Measurements from ENCODE around the gene TMPRSS3.

TMPRSS3 gene

DNA sequence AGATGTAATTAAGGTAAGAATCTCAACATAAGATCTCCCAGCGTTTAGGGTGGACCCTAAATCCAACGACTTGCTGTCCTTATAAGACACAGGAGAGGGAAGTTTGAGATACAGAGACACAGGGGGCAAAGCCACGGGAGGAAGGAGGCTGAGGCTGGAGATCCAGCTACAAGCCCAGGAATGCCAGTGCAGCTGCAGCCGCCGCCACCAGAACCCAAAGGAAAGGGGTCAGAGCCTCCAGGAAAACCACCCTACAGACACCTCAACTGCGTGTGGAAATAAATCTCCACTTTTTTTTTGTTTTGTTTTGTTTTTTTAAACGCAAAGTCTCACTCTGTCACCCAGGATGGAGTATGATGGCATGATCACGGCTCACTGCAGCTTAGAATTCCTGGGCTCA is 17.4 kb downstream of the TMPRSS3 start:
- Histone ChIP-seq H3K4me3 (ENCODE audit: low read depth, low read length) (no peak overlapping the region), H3K9ac (ENCODE audit: low read length) (no peak overlapping the region), H3K9me3 (ENCODE audit: control insufficient read depth, insufficient read depth, low read depth, low read length) (peaks cover 9% of the 10 kb centered on the region), H3K36me3 (ENCODE audit: control insufficient read depth, insufficient read depth, low read length) (no peaks in the 10 kb centered on the region), H3K27ac (ENCODE audit: low read depth, low read length) (no peak overlapping the region), H3K27me3 (ENCODE audit: control insufficient read depth, insufficient read depth, low read length) (peaks cover 27% of the 10 kb centered on the region), H3K4me1 (ENCODE audit: control insufficient read depth, insufficient read depth, low read length) (peaks cover 12% of the 10 kb centered on the region)

DNA sequence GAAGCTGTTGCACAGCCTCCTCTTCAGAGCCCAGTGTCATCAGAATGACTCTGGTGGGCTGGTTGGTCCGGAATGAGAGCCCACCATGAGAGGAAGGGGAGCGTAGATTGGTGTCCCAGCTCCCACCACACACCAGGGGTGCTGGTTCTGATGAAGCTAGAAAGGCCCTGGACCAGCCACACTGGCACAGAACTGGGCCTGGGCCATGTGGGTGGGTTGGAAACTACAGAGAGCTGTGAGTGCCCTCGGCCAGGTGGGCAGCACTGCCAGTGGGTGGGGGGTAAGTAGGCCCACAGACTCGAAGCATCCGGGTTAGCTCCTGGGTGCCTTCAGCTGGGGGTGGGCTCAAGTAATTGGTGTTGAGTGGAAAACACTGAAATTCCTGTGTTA is 17.9 kb downstream of the TMPRSS3 start:
- no peak overlapping the region for H3K4me3 ChIP-seq (ENCODE audit: low read depth, low read length)
- no peak overlapping the region for H3K27ac ChIP-seq (ENCODE audit: low read depth, low read length)
- peaks cover 9% of the 10 kb centered on the region for H3K9me3 ChIP-seq (ENCODE audit: control insufficient read depth, insufficient read depth, low read depth, low read length)
- H3K9ac ChIP-seq (ENCODE audit: low read length) = no peak overlapping the region
- peaks cover 12% of the 10 kb centered on the region for H3K4me1 ChIP-seq (ENCODE audit: control insufficient read depth, insufficient read depth, low read length)
- no peaks in the 10 kb centered on the region for H3K36me3 ChIP-seq (ENCODE audit: control insufficient read depth, insufficient read depth, low read length)
- H3K27me3 ChIP-seq (ENCODE audit: control insufficient read depth, insufficient read depth, low read length) = peaks cover 27% of the 10 kb centered on the region

DNA sequence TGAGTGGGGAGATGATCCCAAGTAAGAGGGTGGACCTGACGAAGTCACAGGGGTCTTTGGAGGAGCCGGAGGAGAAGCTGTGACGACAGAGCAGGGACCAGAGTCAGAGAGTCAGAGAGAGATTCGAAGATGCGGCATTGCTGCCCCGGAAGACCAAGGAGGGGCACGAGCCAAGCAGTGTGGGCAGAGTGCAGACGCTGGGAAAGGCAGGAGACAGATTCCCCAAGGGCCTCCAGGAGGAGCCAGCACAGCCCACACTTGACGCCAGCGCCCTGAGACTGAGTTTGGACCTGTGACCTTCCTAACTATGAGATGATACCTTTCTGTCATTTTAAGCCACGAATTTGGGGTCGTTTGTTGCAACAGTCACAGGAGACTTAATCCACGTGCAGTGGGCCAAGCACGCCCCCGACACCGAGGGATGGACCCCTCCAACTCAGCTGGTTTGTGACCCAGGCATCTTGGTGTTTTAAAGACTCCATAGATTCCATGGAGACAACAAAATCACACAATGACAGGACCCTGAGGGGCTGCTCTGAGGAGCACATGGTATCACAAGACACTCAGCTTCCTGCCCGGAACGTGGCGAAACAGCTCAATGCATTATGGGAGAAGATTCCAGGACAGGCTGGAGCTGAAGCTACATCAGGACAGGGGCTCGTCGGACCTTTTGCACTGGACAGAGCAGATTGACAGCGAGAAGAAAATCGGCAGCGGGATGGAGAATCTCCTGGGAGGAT is 18.5 kb downstream of the TMPRSS3 start:
- Histone ChIP-seq H3K27me3 (ENCODE audit: control insufficient read depth, insufficient read depth, low read length) (peaks cover 27% of the 10 kb centered on the region), H3K36me3 (ENCODE audit: control insufficient read depth, insufficient read depth, low read length) (no peaks in the 10 kb centered on the region), H3K4me1 (ENCODE audit: control insufficient read depth, insufficient read depth, low read length) (peaks cover 12% of the 10 kb centered on the region), H3K27ac (ENCODE audit: low read depth, low read length) (no peak overlapping the region), H3K9me3 (ENCODE audit: control insufficient read depth, insufficient read depth, low read depth, low read length) (peaks cover 9% of the 10 kb centered on the region), H3K4me3 (ENCODE audit: low read depth, low read length) (no peak overlapping the region), H3K9ac (ENCODE audit: low read length) (no peak overlapping the region)

DNA sequence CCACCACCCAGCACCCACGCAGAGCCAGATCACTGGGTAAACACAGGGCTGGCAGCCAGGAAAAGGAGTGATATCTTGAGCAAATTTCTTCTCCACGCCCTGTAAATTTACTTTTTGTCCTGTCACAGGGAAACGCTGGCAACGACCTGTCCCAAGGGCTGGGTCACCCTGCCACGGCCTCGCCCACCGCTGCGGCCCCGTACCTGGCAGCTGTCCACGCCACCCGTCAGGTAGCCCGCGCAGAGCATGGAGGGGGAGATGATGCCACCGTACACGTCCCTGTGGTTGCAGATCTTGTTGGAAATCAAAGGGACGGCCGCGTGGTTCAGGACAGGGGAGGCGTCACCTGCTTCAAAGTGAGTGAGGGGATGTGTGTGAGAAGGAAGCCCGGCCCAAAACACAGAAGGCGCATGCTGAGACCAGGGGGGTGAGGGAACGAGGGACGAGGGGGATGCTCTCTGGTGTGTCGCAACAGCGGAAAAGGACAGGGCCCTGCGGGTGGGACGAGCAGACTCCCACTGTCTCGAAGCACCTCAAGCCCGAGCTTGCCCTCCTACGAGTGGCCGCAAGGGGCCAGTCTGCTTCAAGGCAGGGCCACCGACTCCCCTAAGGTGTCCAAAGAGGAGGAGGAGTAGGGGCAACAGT is 19.4 kb downstream of the TMPRSS3 start:
- Histone ChIP-seq H3K27ac (ENCODE audit: low read depth, low read length) (no peak overlapping the region), H3K27me3 (ENCODE audit: control insufficient read depth, insufficient read depth, low read length) (peaks cover 27% of the 10 kb centered on the region), H3K9ac (ENCODE audit: low read length) (no peak overlapping the region), H3K9me3 (ENCODE audit: control insufficient read depth, insufficient read depth, low read depth, low read length) (0 out of 2 replicates have a peak, but pooled peaks cover under 1% of the 10 kb centered on the region), H3K4me3 (ENCODE audit: low read depth, low read length) (no peak overlapping the region), H3K4me1 (ENCODE audit: control insufficient read depth, insufficient read depth, low read length) (peaks cover 12% of the 10 kb centered on the region), H3K36me3 (ENCODE audit: control insufficient read depth, insufficient read depth, low read length) (no peaks in the 10 kb centered on the region)

DNA sequence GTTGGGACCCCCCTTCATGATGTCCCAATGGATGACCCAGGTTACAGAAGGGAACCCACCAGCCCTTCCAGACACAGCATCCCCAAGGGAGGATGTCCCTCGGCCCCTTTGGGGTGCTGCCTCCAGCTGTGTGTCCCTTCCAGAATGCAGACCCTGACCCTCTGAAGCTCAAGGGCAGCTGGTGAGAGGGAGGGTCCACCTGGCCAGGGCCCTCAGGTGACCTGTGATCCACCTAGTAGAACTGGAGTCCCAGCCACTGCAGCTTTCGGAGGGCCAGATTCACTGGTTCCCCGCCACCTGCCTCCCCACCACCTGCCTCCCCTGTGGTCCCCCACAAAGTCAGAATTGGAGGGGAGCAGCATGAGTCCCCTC is 19.9 kb downstream of the TMPRSS3 start:
- Histone ChIP-seq H3K27ac (ENCODE audit: low read depth, low read length) (no peak overlapping the region), H3K36me3 (ENCODE audit: control insufficient read depth, insufficient read depth, low read length) (no peaks in the 10 kb centered on the region), H3K4me1 (ENCODE audit: control insufficient read depth, insufficient read depth, low read length) (peaks cover 12% of the 10 kb centered on the region), H3K27me3 (ENCODE audit: control insufficient read depth, insufficient read depth, low read length) (peaks cover 27% of the 10 kb centered on the region), H3K9ac (ENCODE audit: low read length) (no peak overlapping the region), H3K9me3 (ENCODE audit: control insufficient read depth, insufficient read depth, low read depth, low read length) (no peaks in the 10 kb centered on the region), H3K4me3 (ENCODE audit: low read depth, low read length) (no peak overlapping the region)

DNA sequence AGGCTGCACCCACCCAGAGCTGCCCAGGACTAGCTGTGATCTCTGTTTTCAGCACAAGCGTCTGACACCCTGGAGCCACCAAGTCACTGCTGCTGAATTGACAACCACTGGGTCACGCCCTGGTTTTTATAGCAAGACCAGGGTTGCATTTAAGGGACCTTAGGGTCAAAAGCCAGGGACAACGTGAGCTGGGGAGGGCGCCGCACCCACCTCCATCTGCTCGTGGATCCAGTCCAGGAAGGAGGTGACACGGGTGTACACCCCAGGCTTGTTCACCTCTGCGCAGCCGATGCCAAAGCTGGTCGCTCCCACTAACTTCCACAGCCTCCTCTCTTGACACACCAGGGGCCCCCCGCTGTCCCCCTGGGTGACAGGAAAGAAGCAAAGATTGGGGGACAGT is 20.3 kb downstream of the TMPRSS3 start:
- Histone ChIP-seq H3K4me3 (ENCODE audit: low read depth, low read length) (no peak overlapping the region), H3K4me1 (ENCODE audit: control insufficient read depth, insufficient read depth, low read length) (peaks cover 12% of the 10 kb centered on the region), H3K9me3 (ENCODE audit: control insufficient read depth, insufficient read depth, low read depth, low read length) (no peaks in the 10 kb centered on the region), H3K27me3 (ENCODE audit: control insufficient read depth, insufficient read depth, low read length) (peaks cover 27% of the 10 kb centered on the region), H3K36me3 (ENCODE audit: control insufficient read depth, insufficient read depth, low read length) (no peaks in the 10 kb centered on the region), H3K27ac (ENCODE audit: low read depth, low read length) (no peak overlapping the region), H3K9ac (ENCODE audit: low read length) (no peak overlapping the region)

DNA sequence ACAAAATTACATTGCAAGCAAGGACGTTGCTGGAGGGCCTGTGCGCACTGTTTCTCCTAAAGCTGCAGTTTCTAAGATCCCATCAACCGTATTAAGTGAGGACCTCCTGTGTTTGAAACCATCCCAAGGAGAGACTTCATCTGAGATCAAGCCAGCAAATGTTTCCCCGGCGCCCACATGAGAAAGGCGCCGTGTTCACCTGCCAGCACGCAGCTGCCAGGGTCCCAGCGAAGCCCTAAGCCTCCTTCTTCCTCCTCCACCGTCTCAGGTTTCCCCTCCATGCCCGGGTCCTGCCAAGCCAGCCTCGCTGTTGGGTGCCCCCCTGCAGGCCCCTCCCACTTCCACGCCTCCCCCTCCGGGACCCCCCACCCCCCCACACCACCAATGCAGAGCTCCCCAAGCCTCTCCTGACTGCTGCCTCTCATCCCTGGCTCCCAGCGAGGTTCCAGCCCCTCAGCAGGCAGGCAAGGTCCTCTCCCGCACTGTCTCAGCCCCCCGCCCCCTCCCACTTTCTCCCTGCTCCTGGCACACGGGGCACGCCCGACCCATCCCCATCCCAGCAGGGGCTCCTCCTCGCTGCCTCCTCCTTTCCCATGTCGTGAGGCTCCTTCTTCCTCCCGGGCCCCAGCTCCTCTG is 20.9 kb downstream of the TMPRSS3 start:
- Histone ChIP-seq H3K4me3 (ENCODE audit: low read depth, low read length) (no peak overlapping the region), H3K36me3 (ENCODE audit: control insufficient read depth, insufficient read depth, low read length) (no peaks in the 10 kb centered on the region), H3K9ac (ENCODE audit: low read length) (no peak overlapping the region), H3K4me1 (ENCODE audit: control insufficient read depth, insufficient read depth, low read length) (peaks cover 12% of the 10 kb centered on the region), H3K27ac (ENCODE audit: low read depth, low read length) (no peak overlapping the region), H3K9me3 (ENCODE audit: control insufficient read depth, insufficient read depth, low read depth, low read length) (no peaks in the 10 kb centered on the region), H3K27me3 (ENCODE audit: control insufficient read depth, insufficient read depth, low read length) (peaks cover 27% of the 10 kb centered on the region)

DNA sequence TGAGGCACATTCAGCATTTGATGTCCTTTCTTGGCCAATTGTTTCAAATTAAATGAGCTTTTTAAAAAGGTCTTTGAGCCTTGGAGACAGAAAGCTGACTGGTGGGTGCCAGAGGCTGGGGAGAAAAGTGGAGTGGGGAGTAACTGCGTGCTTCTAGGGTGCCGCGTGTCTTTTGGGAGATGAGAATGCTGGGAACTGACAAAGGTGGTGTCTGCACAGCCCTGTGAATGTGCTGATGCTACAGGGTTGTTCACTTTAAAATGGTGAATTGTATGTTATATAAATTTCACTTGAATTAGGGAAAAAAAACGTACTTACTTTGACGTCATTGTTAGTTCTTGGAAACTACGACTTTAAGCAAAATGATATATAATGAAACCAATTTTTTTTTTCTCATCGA is 21.4 kb downstream of the TMPRSS3 start:
- H3K4me3 ChIP-seq (ENCODE audit: low read depth, low read length) = no peak overlapping the region
- H3K9ac ChIP-seq (ENCODE audit: low read length) = no peak overlapping the region
- peaks cover 27% of the 10 kb centered on the region for H3K27me3 ChIP-seq (ENCODE audit: control insufficient read depth, insufficient read depth, low read length)
- H3K4me1 ChIP-seq (ENCODE audit: control insufficient read depth, insufficient read depth, low read length) = peaks cover 12% of the 10 kb centered on the region
- H3K9me3 ChIP-seq (ENCODE audit: control insufficient read depth, insufficient read depth, low read depth, low read length) = no peaks in the 10 kb centered on the region
- no peaks in the 10 kb centered on the region for H3K36me3 ChIP-seq (ENCODE audit: control insufficient read depth, insufficient read depth, low read length)
- no peak overlapping the region for H3K27ac ChIP-seq (ENCODE audit: low read depth, low read length)

DNA sequence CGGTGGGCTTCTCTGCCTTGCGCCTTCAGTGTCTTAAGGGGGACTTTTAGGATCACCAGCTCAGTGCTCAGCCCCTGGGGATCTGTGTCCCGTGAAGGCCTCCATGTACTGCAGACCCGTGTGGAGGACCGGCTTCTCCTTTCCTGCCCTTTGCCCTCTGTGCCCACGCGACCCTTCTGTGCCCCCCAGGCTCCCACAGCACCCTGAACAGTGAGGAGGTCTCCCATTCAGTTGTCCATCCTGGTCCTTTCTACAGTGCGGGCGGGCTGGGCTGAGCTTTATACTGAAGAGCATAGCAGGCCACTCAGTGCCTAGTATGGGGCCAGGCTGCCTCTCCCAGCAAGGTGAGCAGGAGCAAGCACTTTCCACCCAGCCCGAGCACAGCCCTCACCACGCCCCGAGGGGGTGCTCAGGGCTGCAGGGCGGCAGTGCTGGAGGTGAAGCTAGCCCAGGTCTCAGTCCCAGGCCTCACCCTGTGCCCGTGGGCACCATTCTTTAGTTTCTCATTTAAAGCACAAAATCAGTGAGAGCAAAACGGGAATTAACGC is 21.9 kb downstream of the TMPRSS3 start:
- H3K4me1 ChIP-seq (ENCODE audit: control insufficient read depth, insufficient read depth, low read length) = peaks cover 12% of the 10 kb centered on the region
- peaks cover 27% of the 10 kb centered on the region for H3K27me3 ChIP-seq (ENCODE audit: control insufficient read depth, insufficient read depth, low read length)
- H3K9me3 ChIP-seq (ENCODE audit: control insufficient read depth, insufficient read depth, low read depth, low read length) = no peaks in the 10 kb centered on the region
- H3K9ac ChIP-seq (ENCODE audit: low read length) = no peak overlapping the region
- no peak overlapping the region for H3K27ac ChIP-seq (ENCODE audit: low read depth, low read length)
- no peaks in the 10 kb centered on the region for H3K36me3 ChIP-seq (ENCODE audit: control insufficient read depth, insufficient read depth, low read length)
- no peak overlapping the region for H3K4me3 ChIP-seq (ENCODE audit: low read depth, low read length)

DNA sequence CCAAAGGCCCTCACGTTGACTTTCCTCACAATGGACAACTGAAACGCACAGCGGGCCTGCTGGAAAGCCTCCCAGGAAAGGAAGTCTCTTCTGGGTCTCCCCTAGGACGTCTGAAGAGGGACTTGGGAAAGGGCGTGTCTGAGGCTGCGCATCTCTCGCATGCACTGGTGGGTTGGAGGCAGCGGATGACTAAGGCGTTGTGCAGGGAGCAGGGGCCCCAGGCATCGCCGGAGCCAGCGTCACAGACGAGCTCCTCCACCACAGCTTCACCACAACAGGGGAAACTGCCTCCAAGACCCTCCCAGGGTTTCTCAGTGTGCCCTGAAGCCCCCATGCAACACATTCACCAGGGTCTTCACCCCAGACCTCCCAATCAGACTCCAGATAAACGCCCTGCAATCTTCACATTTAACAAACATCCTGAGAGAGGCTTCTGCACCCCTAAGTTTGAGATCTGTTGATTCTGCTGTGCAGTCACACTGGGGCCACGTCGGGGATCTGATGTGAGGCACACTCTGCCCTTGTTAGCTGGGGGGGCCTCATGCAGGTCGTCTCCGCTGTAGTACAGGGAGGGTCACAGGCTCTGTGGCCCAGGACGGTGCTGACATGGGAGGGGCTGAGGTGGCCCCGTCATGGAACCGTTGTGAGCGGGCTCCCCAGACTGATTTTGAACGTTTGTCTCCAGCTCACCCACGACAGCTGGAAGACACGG is 22.5 kb downstream of the TMPRSS3 start:
- Histone ChIP-seq H3K36me3 (ENCODE audit: control insufficient read depth, insufficient read depth, low read length) (no peaks in the 10 kb centered on the region), H3K9ac (ENCODE audit: low read length) (no peak overlapping the region), H3K4me3 (ENCODE audit: low read depth, low read length) (no peak overlapping the region), H3K9me3 (ENCODE audit: control insufficient read depth, insufficient read depth, low read depth, low read length) (no peaks in the 10 kb centered on the region), H3K4me1 (ENCODE audit: control insufficient read depth, insufficient read depth, low read length) (peaks cover 12% of the 10 kb centered on the region), H3K27me3 (ENCODE audit: control insufficient read depth, insufficient read depth, low read length) (peaks cover 27% of the 10 kb centered on the region), H3K27ac (ENCODE audit: low read depth, low read length) (no peak overlapping the region)

Data from HUES6 (cell line).